ENCODE results near the gene NDUFS3.
"Not testable (repeated sequence)": the region's sequence is repeated elsewhere in the genome, so short reads cannot be mapped to it uniquely, and the experiment has no call there.

NDUFS3 gene

GRCh38 chr11:47578524-47579494, at the start of gene NDUFS3, which contains the start of gene KBTBD4:
NDUFS3 (plus strand) TSS chr11:47579074; CDS start chr11:47579092, 18 bp downstream.
KBTBD4 (minus strand) TSS chr11:47578970; CDS start chr11:47578951, 19 bp downstream.
- DNase-seq: peak; percentile 93

- no peak for DNase-seq
Observed at GRCh38 chr11:47529951-47530350, 48.9 kb upstream of the NDUFS3 start.

- DNase-seq: not testable (repeated sequence)
Observed at GRCh38 chr11:47530721-47531120, 48.2 kb upstream of the NDUFS3 start.

GRCh38 chr11:47531666-47532065, 47.2 kb upstream of the NDUFS3 start:
- DNase-seq: no peak

- DNase-seq: no peak
Observed at GRCh38 chr11:47532597-47533213, 46.2 kb upstream of the NDUFS3 start.

- no peak for DNase-seq
Observed at GRCh38 chr11:47533690-47534151, 45.2 kb upstream of the NDUFS3 start.

DNA sequence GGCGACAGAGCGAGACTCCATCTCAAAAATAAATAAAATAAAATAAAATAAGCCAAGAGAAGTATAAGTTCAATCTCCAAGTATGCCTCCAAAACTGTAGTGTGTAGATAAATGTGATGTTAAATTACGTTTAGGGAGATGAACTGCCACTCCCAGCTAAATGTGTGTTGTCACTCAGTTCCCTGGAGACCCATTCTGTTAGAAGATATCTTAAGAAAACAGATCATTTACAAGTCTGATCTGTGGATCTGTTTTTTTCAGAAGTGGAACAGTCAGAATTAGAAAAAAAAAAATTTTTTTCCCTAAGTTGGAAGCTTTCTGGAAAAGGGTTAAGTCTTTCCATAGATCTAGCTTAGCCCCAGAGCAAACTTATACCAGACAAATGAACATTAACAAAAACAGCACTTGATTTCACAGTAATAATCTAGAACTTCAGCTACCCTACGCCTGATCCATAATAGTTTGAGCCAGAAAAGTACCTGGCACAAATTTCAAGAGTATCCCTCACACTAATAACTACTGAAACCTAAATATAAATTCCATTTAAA, 44.1 kb upstream of the NDUFS3 start:
- no peak for DNase-seq

GRCh38 chr11:47536915-47537314, 42.0 kb upstream of the NDUFS3 start:
- DNase-seq: no peak

DNA sequence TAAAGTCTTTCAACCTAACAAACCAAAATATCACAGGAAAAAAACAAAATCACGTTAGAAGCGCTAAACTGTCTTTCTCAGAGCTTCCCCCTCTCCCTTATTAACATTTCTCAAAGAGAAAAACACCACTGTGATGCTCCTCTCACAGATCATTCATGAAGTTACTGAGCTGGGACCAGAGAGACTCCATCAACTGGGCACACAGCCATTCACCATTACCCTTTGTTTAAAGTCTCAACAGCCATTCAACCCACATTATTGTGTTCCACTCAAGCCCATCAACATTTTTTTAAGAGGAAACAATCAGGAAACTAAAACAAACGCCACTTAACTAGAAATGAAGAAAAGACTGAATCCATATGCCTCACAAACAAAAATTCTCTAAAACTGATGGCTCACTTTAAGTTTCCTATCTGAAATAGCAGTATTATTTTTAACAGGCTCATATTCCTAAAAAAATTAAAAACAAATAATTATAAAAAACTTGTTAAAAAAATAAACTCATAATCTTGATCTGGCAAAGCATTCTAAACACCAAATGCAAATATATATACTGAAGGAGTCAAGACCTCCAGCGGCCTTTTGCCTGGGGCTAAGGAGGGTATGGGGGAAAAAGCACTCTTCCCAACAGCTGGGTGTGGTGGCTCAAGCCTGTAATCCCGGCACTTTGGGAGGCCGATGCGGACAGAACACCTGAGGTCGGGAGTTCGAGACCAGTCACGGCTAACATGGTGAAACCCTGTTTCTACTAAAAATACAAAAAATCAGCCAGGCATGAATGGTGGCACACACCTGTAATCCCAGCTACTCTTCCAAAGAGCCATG, 39.9 kb upstream of the NDUFS3 start:
- no peak for DNase-seq

DNA sequence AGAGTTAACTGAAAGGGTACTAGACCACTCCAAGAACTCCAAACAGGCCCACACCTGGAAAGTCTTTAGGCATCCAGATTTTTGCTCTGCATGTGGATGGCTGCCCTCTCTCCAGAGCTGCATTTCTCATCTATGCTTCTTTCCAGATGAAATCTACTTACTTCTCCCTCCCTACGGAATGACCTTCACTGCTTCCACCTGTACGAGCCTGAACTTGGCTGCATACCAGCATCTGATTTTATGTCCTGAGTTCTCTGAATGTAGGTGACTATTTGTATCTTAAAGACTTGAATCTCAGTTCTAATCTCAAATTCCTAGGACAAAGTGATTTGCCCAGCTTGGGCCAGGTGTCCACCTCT, 39.2 kb upstream of the NDUFS3 start:
- no peak for DNase-seq

- no peak for DNase-seq
Observed at GRCh38 chr11:47541070-47541469, 37.8 kb upstream of the NDUFS3 start.

- no peak for DNase-seq
Observed at GRCh38 chr11:47545298-47545697, 33.6 kb upstream of the NDUFS3 start.

GRCh38 chr11:47546274-47546673, 32.6 kb upstream of the NDUFS3 start:
- DNase-seq: not testable (repeated sequence)

DNA sequence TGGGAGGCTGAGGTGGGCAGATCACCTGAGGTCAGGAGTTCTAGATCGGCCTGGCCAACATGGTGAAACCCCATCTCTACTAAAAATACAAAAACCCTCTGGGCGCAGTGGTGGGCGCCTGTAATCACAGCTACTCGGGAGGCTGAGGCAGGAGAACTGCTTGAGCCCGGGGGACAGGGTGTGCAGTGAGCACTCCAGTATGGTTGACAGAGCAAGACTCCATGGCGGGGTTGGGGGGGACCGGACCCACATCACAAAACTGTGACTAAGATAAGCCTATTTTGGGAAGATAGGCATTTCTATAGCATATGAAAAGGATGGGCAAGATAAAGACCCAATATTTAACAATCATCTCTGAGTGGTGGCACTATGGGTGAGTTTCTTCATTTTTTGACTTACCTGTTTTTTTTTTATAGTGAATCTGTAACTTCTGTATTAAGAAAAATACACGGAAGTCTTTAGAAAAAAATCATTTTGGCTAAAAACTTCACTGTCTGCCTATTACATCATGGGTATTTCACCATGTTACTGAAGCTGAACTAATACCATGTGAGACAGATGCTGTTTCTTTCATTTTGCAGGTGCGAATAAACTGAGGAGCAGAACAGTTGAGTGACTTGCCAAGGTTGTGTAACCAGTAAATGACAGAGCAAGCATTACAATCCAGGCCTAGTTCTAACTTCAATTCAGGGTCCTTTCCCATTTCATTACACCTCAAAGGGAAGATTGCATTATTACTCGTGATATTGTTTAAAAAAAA, 28.4 kb upstream of the NDUFS3 start:
- no peak for DNase-seq

GRCh38 chr11:47551086-47551485, 27.8 kb upstream of the NDUFS3 start:
- DNase-seq: peak; percentile 41

GRCh38 chr11:47552056-47552565, 26.8 kb upstream of the NDUFS3 start:
- DNase-seq: peak; percentile 52

- DNase-seq: peak; percentile 94
Observed at GRCh38 chr11:47552566-47553405, 26.1 kb upstream of the NDUFS3 start, which contains the start of gene CELF1. CELF1 (minus strand) TSS chr11:47553132; CDS start chr11:47499523, 53,609 bp downstream.

DNA sequence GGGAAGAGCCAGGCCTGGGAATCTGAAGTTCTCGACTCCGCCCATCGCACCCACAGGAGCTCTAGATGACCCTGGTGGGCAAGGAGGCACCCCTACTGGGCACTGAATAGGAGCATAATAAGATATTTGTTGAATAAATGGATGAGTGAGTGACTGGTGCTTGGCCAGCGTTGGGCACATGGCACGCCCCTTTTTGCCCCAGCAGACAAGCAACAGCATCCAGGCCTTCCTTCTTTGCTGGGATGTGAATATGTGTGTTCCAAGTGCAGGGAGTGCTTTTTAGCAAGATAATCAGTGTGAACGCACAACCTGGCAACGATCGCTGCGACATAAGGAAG, 25.5 kb upstream of the NDUFS3 start:
- no peak for DNase-seq

- DNase-seq: not testable (repeated sequence)
Observed at GRCh38 chr11:47557004-47557403, 21.9 kb upstream of the NDUFS3 start.

DNA sequence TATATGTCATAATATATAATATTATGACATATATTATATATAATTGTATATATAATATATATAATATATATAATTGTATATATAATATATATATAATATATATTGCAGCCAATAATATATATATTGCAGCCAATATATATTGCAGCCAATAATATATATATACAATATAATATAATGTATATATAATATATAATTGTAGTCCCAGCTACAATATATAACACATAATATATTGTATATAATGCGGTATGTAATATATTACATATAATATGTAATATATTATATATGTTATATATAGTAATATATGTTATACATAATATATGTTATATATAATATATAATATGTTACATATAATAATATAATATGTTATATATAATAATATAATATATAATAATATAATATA, 20.2 kb upstream of the NDUFS3 start:
- DNase-seq: no peak

DNA sequence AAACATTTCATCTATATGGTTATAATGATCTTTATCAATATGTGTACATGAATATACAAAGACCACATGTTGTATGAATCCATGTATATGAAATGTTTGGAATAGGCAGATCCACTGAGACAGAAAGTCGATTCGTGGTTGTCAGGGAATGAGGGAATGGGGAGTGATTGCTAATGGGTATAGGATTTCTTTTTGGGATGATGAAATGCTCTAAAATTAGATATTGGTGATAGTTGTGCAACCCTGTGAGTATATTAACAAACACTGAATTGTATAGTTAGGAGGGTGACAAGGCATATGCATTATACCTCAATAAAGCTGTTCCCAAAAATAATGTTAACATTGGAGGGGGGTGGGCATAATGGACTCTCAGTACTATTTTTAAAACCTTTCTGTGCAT, 18.4 kb upstream of the NDUFS3 start:
- DNase-seq: no peak

Measured in NCI-H82 (cell line).